Measurements from ENCODE around the gene ARID4B.

- TF ChIP-seq, protein P1, sequence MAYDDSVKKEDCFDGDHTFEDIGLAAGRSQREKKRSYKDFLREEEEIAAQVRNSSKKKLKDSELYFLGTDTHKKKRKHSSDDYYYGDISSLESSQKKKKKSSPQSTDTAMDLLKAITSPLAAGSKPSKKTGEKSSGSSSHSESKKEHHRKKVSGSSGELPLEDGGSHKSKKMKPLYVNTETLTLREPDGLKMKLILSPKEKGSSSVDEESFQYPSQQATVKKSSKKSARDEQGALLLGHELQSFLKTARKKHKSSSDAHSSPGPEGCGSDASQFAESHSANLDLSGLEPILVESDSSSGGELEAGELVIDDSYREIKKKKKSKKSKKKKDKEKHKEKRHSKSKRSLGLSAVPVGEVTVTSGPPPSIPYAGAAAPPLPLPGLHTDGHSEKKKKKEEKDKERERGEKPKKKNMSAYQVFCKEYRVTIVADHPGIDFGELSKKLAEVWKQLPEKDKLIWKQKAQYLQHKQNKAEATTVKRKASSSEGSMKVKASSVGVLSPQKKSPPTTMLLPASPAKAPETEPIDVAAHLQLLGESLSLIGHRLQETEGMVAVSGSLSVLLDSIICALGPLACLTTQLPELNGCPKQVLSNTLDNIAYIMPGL (CRISPR knock-in tag; IDR thresholded peaks at IDR 0.05; ENCODE audit: borderline replicate concordance), result no peak
- TF ChIP-seq CTCF (IDR thresholded peaks at IDR 0.05) (no peak), REST (IDR thresholded peaks at IDR 0.05) (no peak), HOXA7 (CRISPR knock-in tag; IDR thresholded peaks at IDR 0.05) (no peak), CEBPB (IDR thresholded peaks at IDR 0.05) (no peak)
- TF ChIP-seq, protein P2, sequence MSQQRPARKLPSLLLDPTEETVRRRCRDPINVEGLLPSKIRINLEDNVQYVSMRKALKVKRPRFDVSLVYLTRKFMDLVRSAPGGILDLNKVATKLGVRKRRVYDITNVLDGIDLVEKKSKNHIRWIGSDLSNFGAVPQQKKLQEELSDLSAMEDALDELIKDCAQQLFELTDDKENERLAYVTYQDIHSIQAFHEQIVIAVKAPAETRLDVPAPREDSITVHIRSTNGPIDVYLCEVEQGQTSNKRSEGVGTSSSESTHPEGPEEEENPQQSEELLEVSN (IDR thresholded peaks at IDR 0.05; ENCODE audit: borderline replicate concordance, low read depth), result no peak
- TF ChIP-seq, protein P3, sequence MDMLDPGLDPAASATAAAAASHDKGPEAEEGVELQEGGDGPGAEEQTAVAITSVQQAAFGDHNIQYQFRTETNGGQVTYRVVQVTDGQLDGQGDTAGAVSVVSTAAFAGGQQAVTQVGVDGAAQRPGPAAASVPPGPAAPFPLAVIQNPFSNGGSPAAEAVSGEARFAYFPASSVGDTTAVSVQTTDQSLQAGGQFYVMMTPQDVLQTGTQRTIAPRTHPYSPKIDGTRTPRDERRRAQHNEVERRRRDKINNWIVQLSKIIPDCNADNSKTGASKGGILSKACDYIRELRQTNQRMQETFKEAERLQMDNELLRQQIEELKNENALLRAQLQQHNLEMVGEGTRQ (IDR thresholded peaks at IDR 0.05), result no peak
These were observed 23.9 kb upstream of the ARID4B start for GRCh38 chr1:235351898-235352297.
